ENCODE measurements around the gene POU3F4.

Gene POU3F4

GRCh38 chrX:83509254-83509801 lies 1.2 kb downstream of the POU3F4 start:
- TF ChIP-seq CTCF (IDR thresholded peaks at IDR 0.05; ENCODE audit: low read depth, low read length), result no peak
- DNase-seq (ENCODE audit: extremely low read depth, low read depth), result no peak

- TF ChIP-seq CTCF (IDR thresholded peaks at IDR 0.05; ENCODE audit: low read depth, low read length), result no peak
Observed at GRCh38 chrX:83510510-83511062, 2.5 kb downstream of the POU3F4 start.

GRCh38 chrX:83511208-83511607 lies 3.1 kb downstream of the POU3F4 start:
- no peak for TF ChIP-seq CTCF (IDR thresholded peaks at IDR 0.05; ENCODE audit: low read depth, low read length)

More at GRCh38 chrX:83510510-83511062, 2.5 kb downstream of the POU3F4 start:
- no peak for DNase-seq (ENCODE audit: extremely low read depth, low read depth)

GRCh38 chrX:83512111-83512510 lies 4.0 kb downstream of the POU3F4 start:
- DNase-seq (ENCODE audit: extremely low read depth, low read depth), result no peak
- TF ChIP-seq CTCF (IDR thresholded peaks at IDR 0.05; ENCODE audit: low read depth, low read length), result no peak

More at GRCh38 chrX:83511208-83511607, 3.1 kb downstream of the POU3F4 start:
- no peak for DNase-seq (ENCODE audit: extremely low read depth, low read depth)

- DNase-seq (ENCODE audit: extremely low read depth, low read depth), result no peak
- no peak for TF ChIP-seq CTCF (IDR thresholded peaks at IDR 0.05; ENCODE audit: low read depth, low read length)
Observed at GRCh38 chrX:83516597-83516996, 8.5 kb downstream of the POU3F4 start.

GRCh38 chrX:83521905-83522304 lies 13.8 kb downstream of the POU3F4 start:
- no peak for TF ChIP-seq CTCF (IDR thresholded peaks at IDR 0.05; ENCODE audit: low read depth, low read length)
- DNase-seq (ENCODE audit: extremely low read depth, low read depth), result no peak

GRCh38 chrX:83529950-83530349 lies 21.9 kb downstream of the POU3F4 start:
- DNase-seq (ENCODE audit: extremely low read depth, low read depth), result no peak
- no peak for TF ChIP-seq CTCF (IDR thresholded peaks at IDR 0.05; ENCODE audit: low read depth, low read length)

All from AG09319 (cell line).